ENCODE results near the gene CRY1.

CRY1 gene

GRCh38 chr12:106962286-106962685, 131.1 kb downstream of the CRY1 start:
- DNase-seq (ENCODE audit: low read depth in 2 of 2), result no peak

DNA sequence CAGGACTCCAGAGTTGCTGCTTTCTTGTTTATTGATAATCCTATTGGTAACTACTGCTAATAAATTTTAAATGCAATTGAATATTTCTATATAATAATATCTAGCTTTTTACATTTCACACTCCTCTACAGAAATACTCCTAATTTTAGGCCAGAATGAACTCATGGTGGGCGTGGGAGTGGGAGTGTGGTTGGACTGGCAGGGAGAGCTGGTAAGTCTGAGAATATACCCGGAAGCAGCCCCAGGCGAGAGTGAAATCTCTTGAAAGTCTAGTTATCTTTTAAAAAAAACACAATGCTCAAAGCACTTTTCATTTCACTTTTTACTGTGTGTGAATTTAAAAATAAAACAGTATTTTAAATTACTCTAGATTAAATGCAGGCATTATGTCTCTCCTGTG, 132.9 kb downstream of the CRY1 start:
- no peak for DNase-seq (ENCODE audit: low read depth in 2 of 2)

GRCh38 chr12:106957583-106957982, 135.8 kb downstream of the CRY1 start:
- no peak for DNase-seq (ENCODE audit: low read depth in 2 of 2)

GRCh38 chr12:106956048-106956578, 137.2 kb downstream of the CRY1 start:
- DNase-seq (ENCODE audit: low read depth in 2 of 2), result peak; percentile 49 to 53

GRCh38 chr12:106955377-106956047, 137.8 kb downstream of the CRY1 start, which contains the start of gene TMEM263:
Gene TMEM263, plus strand, starts transcription at chr12:106955907. Its CDS starts 11,210 bp downstream, at chr12:106967117.
- peak; percentile 76 to 87 for DNase-seq (ENCODE audit: low read depth in 2 of 2)

- DNase-seq (ENCODE audit: low read depth in 2 of 2), result no peak
Measured at GRCh38 chr12:106954462-106955376, 138.6 kb downstream of the CRY1 start.

DNA sequence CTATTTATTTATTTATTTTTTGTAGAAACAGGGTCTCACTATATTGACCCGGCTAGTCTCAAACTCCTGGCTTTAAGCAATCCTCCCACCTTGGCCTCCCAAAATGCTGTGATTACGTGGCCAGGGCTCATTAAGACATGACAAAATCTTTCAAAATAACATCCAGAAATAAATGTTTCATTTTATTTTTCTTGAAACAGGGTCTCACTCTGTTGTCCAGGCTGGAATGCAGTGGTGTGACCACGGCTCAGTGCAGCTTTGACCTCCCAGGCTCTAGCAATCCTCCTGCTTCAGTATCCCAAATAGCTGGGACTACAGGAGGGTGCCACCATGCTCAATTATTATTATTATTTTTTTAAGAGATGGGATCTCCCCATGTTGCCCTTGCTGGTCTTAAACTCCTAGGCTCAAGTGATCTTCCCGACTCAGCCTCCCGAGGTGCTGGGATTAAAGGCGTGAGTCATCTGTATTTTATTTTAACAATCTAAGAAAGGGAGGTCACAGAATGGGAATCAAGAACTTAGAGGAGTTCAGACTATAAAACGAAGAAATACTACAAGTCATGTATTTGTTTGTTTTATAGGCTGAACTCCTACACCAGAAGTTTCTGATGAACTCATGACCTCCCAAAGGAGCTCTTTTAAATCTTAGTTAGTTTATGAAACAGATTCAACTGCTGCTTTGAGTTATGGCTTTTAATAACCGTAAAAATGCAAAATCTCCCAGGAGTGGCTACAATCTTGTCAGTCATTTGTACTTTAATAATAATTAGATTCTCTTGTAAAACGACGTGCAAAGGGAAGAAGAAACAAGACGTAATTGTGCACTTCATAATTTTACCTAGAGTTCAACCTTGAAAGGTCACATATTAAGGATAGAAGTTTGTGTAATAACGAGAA, 139.7 kb downstream of the CRY1 start:
- DNase-seq (ENCODE audit: low read depth in 2 of 2), result no peak

DNA sequence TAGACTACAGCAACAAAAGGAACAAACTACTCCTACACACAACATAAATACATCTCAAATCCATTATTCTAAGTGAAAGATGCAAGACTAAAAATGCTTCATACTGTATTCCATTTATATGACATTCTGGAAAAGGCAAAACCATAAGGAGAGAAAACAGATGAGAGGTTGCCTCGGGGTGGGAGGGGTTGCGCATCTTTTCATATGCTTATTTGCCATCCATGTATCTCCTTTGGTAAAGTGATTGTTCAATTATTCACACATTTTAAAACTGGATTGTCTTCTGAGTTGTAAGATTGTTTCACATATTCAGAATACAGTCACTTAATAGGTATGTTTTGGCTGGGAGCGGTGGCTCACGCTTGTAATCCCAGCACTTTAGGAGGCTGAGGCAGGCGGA, 142.8 kb downstream of the CRY1 start:
- DNase-seq (ENCODE audit: low read depth in 2 of 2), result no peak

GRCh38 chr12:106947461-106947860, 145.9 kb downstream of the CRY1 start:
- no peak for DNase-seq (ENCODE audit: low read depth in 2 of 2)

GRCh38 chr12:106945261-106945851, 148.0 kb downstream of the CRY1 start:
- DNase-seq (ENCODE audit: low read depth in 2 of 2), result no peak

DNA sequence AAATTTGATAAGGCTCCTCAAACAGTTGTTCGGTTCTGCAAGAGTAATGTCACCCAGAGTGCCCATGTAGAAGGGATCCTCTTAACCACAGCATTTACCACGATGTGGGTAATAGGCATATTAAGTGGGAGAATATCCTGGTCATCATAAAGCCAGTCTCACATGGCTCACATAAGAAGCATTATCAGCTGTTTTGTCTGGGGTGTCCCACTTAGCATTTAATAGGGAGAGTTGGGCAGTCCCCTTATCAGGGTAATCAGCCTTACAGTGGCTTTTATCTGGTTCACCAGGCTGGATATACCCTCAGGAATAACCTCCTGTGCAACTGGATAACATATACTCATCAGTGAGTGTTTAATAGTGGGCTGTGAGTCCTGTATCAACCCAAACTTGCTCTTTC, 150.6 kb downstream of the CRY1 start:
- no peak for DNase-seq (ENCODE audit: low read depth in 2 of 2)

GRCh38 chr12:106941481-106942156, 151.7 kb downstream of the CRY1 start:
- no peak for DNase-seq (ENCODE audit: low read depth in 2 of 2)
